DND-41 (cell line): ENCODE data around the gene WDR70.
"Not testable (repeated sequence)": the region's sequence is repeated elsewhere in the genome, so short reads cannot be mapped to it uniquely, and the experiment has no call there.

ENCODE experiments used
- CTCF ChIP-seq: IDR thresholded peaks from 2 replicates; pipeline ENCODE4 v1.5.1; 2012; ENCODE audit warnings: borderline replicate concordance, low read length, moderate library complexity, mild to moderate bottlenecking; ENCODE audit not compliant: poor library complexity, severe bottlenecking; ENCODE audit errors: extremely low read depth
- EZH2 ChIP-seq: IDR thresholded peaks from 3 replicates; pipeline ENCODE4 v1.6.1; 2012; ENCODE audit warnings: borderline replicate concordance, low read depth, mild to moderate bottlenecking, moderate library complexity, low read length, inconsistent platforms; ENCODE audit not compliant: severe bottlenecking

- TF ChIP-seq CTCF, EZH2: not testable (repeated sequence)
Measured at GRCh38 chr5:37334754-37335153, 44.4 kb upstream of the WDR70 start.
